Body of pancreas (tissue), 4 donors: ENCODE data around the gene BRF1. TPM values are rescaled to one million over a fixed set of nuclear protein-coding genes. Genes with fewer than 3 reads are reported as not detected.

Source experiments
- ATAC-seq: fragments of 150-250 bp; one replicate; pipeline ENCODE4 v1.9.1; 2016
- DNase-seq, 4 donors: peaks; one replicate each; pipeline ENCODE4 v3.0.0-alpha.2; 2019
- H3K27ac ChIP-seq, 4 donors: fragments of 200-600 bp; sonication (generic); 1 replicate in 3 of 4; 2 replicates in 1 of 4; pipeline versions ENCODE4 v1.5.1 to v1.6.1; 2016 to 2019; ENCODE audit warnings: mild to moderate bottlenecking in 1 of 4, mixed read lengths in 1 of 4, moderate library complexity in 1 of 4
- H3K27me3 ChIP-seq, 2 donors: fragments of 200-600 bp; sonication (generic); one replicate each; pipeline ENCODE4 v1.6.0; 2016; ENCODE audit warnings: mild to moderate bottlenecking in 1 of 2
- H3K36me3 ChIP-seq, 2 donors: fragments of 200-600 bp; sonication (generic); replicated peaks in 1 of 2; 2 replicates each; pipeline ENCODE4 v1.5.1; 2016; ENCODE audit warnings: low read depth in 2 of 2; ENCODE audit not compliant: insufficient read depth in 1 of 2
- H3K4me1 ChIP-seq: fragments of 200-600 bp; sonication (generic); one replicate; pipeline ENCODE4 v1.6.0; 2016
- H3K4me3 ChIP-seq, 2 donors: fragments of 200-600 bp; sonication (generic); 1 replicate in 1 of 2; 2 replicates in 1 of 2; pipeline ENCODE4 v1.5.1; 2016 to 2019
- H3K9me3 ChIP-seq, 3 donors: fragments of 200-600 bp; sonication (generic); 1 replicate in 2 of 3; 2 replicates in 1 of 3; pipeline ENCODE4 v1.5.1; 2016
- CTCF ChIP-seq, 7 experiments: fragments of 450-650 bp in 4 of 7; fragments of 200-600 bp in 3 of 7; sonication (generic) in 3 of 7; IDR thresholded peaks; one replicate each; pipeline ENCODE4 v1.5.1; 2016 to 2019; ENCODE audit warnings: antibody characterized with exemption in 7 of 7
- POLR2A ChIP-seq, 3 donors: fragments of 450-650 bp; IDR thresholded peaks; one replicate each; pipeline ENCODE4 v1.6.1; 2016; ENCODE audit warnings: antibody characterized with exemption in 3 of 3, mild to moderate bottlenecking in 2 of 3
- WGBS, 2 donors: methylation state at CpG; one replicate each; pipeline ENCODE4 v1.1.5; 2017; 5-methylcytosine and 5-hydroxymethylcytosine counted together
- intact Hi-C: fragments of 100-400 bp; cut with DNase I; formaldehyde crosslinking; loops from one replicate; pipeline ENCODE4 v1.15.1; 2023
- total RNA-seq, 2 donors: library from RNA; depleted of rRNA; stranded (reverse); fragments of >200 nt; gene quantifications; one replicate each; pipeline ENCODE4 v1.1.0, GENCODE V29; 2016

BRF1 gene
- total RNA-seq, 2 donors from 2014 or later, result 54.5 to 86.7 TPM

DNA sequence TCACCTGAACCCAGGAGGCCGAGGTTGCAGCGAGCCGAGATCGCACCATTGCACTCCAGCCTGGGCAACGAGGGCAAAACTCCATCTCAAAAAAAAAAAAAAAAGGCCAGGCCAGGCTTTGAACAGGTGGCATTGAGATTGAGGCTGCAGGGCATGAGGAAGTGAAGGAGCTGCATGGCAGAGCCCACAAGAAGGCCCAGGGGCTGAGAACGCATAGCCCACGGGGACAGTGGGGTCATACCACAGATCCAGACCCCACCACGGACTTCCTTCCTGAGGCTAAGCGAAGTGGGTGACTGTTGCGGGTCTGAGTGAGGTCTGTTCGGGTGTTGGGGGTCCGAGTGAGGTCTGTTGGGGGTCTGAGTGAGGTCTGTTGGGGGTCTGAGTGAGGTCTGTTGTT is 140.0 kb downstream of the BRF1 start:
- TF ChIP-seq CTCF (IDR thresholded peaks at IDR 0.05), result no peak
- TF ChIP-seq POLR2A (IDR thresholded peaks at IDR 0.05), result no peak
- ATAC-seq (no peak), DNase-seq (no peak)
- 75 to 92% methylated on average over 12 of the region's 12 CpGs for WGBS, 2 donors
- H3K27ac ChIP-seq, result peak overlapping the region in 1 of 4 donors; percentile 4
- intact Hi-C loops, result no loop called here
- H3K36me3 ChIP-seq, result no peaks in the 10 kb centered on the region
- no peak overlapping the region for H3K4me3 ChIP-seq
- no peaks in the 10 kb centered on the region for H3K9me3 ChIP-seq
- H3K4me1 ChIP-seq, result peaks cover 28% of the 10 kb centered on the region
- no peaks in the 10 kb centered on the region for H3K27me3 ChIP-seq

- WGBS, 2 donors, result 87% methylated on average over 14 of the region's 14 CpGs
- ATAC-seq, result no peak
- intact Hi-C loops, result no loop called here
Measured at GRCh38 chr14:105159344-105159743, 141.5 kb downstream of the BRF1 start.

More at GRCh38 chr14:105159344-105159743, 141.5 kb downstream of the BRF1 start:
- no peak for DNase-seq
- Histone ChIP-seq H3K4me3 (no peak overlapping the region), H3K4me1 (peaks cover 17% of the 10 kb centered on the region), H3K27ac (no peak overlapping the region), H3K36me3 (no peaks in the 10 kb centered on the region), H3K9me3 (no peaks in the 10 kb centered on the region), H3K27me3 (no peaks in the 10 kb centered on the region)
- TF ChIP-seq CTCF (IDR thresholded peaks at IDR 0.05) (no peak), POLR2A (IDR thresholded peaks at IDR 0.05) (no peak)

Other genes with a start within 250 kb of the BRF1 start
- 1 to 10 TPM in 1 of 2 donors, not detected in 1; 1.0 TPM for gene GPR132, start 235.6 kb downstream of the BRF1 start, total RNA-seq
- 10 to 100 TPM; 13.5 to 36.3 TPM for gene JAG2, start 132.2 kb downstream of the BRF1 start, total RNA-seq
- gene NUDT14, start 119.7 kb downstream of the BRF1 start, total RNA-seq, result 10 to 100 TPM; 28.8 to 66.9 TPM
- 10 to 100 TPM; 13.0 to 22.4 TPM for gene BTBD6, start 52.5 kb downstream of the BRF1 start, total RNA-seq
- 100 to 1,000 TPM in 1 of 2 donors, 10 to 100 TPM in 1; 56.6 to 102 TPM for gene PACS2, start 13.7 kb upstream of the BRF1 start, total RNA-seq
- under 1 TPM in 1 of 2 donors, not detected in 1; 0.33 TPM for gene TEX22, start 97.5 kb upstream of the BRF1 start, total RNA-seq
- 10 to 100 TPM; 69.8 to 92.6 TPM for gene MTA1, start 118.8 kb upstream of the BRF1 start, total RNA-seq
- 10 to 100 TPM; 65.9 to 96.6 TPM for gene CRIP2, start 173.8 kb upstream of the BRF1 start, total RNA-seq
- 1 to 10 TPM; 2.6 to 5.4 TPM for gene CRIP1, start 185.9 kb upstream of the BRF1 start, total RNA-seq
- 10 to 100 TPM in 1 of 2 donors, 1 to 10 TPM in 1; 1.6 to 12.2 TPM for gene TEDC1, start 190.2 kb upstream of the BRF1 start, total RNA-seq
- gene TMEM121, start 225.6 kb upstream of the BRF1 start, total RNA-seq, result 10 to 100 TPM in 1 of 2 donors, 1 to 10 TPM in 1; 4.2 to 13.8 TPM